ENCODE measurements around the gene SUMO4. TPM values are rescaled to one million over a fixed set of nuclear protein-coding genes. Genes with fewer than 3 reads are reported as not detected.

Gene SUMO4
- total and polyA plus RNA-seq, 9 of the 15 experiments (the other 6 are each of a cell fraction or from before 2014, with no cell fraction given), result 0.20 to 1.9 (median 0.50) TPM; not detected in 2

DNA sequence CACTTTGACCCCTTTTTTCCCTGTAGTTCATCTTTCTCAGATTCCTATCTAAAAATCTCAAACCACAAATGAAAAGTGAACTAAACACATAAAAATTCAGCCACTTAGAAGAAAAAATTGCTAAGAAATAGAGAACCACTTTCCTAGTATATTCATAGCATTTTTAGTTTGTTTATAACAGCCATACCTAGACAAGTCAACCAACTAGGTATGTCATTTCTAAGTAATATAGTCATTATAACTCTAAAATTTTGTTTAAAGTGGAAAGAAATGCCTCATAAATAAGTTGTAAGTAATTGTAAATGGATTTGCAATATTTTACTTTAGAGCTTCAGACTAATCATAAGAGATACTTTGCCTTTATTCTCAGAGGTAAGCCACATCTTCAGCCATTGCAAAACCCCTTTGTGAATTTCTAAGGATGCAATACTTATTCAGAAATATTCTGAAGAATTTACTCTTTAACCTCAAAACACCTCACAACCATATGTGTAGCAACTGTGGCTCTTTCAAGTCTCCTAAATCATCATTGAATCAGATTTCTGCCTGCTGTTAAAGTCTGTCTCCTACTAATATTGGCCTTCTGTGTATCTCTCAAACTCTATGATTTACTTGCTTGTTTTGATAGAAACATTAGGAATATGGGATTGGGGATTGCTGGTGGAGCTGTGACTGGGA is 6.9 kb upstream of the SUMO4 start:
- Histone ChIP-seq H3K27ac (ENCODE audit: extremely low read depth, low read depth, low read length) (no peak overlapping the region), H3K36me3 (ENCODE audit: control insufficient read depth, insufficient read depth, low read length) (peaks cover 7% of the 10 kb centered on the region; the same call in 1 of the 3 replicates), H3K4me1 (replicated peaks in 1 of 2; ENCODE audit: control insufficient read depth in 2 of 2, insufficient read depth in 2 of 2, low read length in 2 of 2) (no peaks in the 10 kb centered on the region), H3K4me3 (no peak overlapping the region), H3K27me3 (ENCODE audit: control insufficient read depth in 2 of 2, insufficient read depth in 2 of 2, low read length in 2 of 2) (no peaks in the 10 kb centered on the region), H3K4me2 (ENCODE audit: insufficient read depth, low read length) (no peak overlapping the region), H3K9ac (ENCODE audit: insufficient read depth in 1 of 2, low read depth in 2 of 2, low read length in 2 of 2) (no peak overlapping the region), H4K20me1 (replicated peaks; ENCODE audit: control insufficient read depth, insufficient read depth, low read length) (no peaks in the 10 kb centered on the region), H2AFZ (ENCODE audit: low read depth, low read length) (no peak overlapping the region), H3K79me2 (ENCODE audit: control insufficient read depth, insufficient read depth, low read length) (peaks cover 2% of the 10 kb centered on the region; the same call in 1 of the 3 replicates), H3K9me3 (replicated peaks; ENCODE audit: control insufficient read depth, insufficient read depth, low read depth, low read length) (no peaks in the 10 kb centered on the region), H3K9me1 (ENCODE audit: control insufficient read depth, insufficient read depth, low read length) (no peaks in the 10 kb centered on the region)
- intact Hi-C loops (cut with micrococcal nuclease), result no loop called here
- no peak for DNase-seq (ENCODE audit: extremely low read depth in 1 of 4, low spot score in 3 of 4)
- no TSS peak for BruUV-seq (replicated peaks)
- ChIA-PET CTCF (ENCODE audit: low intra/inter-chr PET ratio) (no interaction called here), POLR2A (interaction anchor here (1.0 to 2.3 kb wide), 2 partner anchors 12 to 22 kb away, joined by 3 to 9 read pairs; no protein-coding TSS in a partner anchor)
- no peak for ATAC-seq
- FAIRE-seq, result no peak
- TF ChIP-seq NCOA1 (IDR thresholded peaks at IDR 0.05; ENCODE audit: low read depth), result no peak
- no peak for TF ChIP-seq PPARD (CRISPR knock-in tag; IDR thresholded peaks at IDR 0.05)
- TF ChIP-seq NEUROD1 (IDR thresholded peaks at IDR 0.05; ENCODE audit: borderline replicate concordance, low read depth, low read length, partially characterized antibody), result no peak
- TF ChIP-seq FOXO4 (CRISPR knock-in tag; IDR thresholded peaks at IDR 0.05), result no peak
- no peak for TF ChIP-seq ZNF696 (CRISPR knock-in tag; conservative IDR thresholded peaks at IDR 0.05)
- no peak for TF ChIP-seq MEF2A (IDR thresholded peaks at IDR 0.05; ENCODE audit: control insufficient read depth, low read depth, low read length)
- TF ChIP-seq, protein P1, sequence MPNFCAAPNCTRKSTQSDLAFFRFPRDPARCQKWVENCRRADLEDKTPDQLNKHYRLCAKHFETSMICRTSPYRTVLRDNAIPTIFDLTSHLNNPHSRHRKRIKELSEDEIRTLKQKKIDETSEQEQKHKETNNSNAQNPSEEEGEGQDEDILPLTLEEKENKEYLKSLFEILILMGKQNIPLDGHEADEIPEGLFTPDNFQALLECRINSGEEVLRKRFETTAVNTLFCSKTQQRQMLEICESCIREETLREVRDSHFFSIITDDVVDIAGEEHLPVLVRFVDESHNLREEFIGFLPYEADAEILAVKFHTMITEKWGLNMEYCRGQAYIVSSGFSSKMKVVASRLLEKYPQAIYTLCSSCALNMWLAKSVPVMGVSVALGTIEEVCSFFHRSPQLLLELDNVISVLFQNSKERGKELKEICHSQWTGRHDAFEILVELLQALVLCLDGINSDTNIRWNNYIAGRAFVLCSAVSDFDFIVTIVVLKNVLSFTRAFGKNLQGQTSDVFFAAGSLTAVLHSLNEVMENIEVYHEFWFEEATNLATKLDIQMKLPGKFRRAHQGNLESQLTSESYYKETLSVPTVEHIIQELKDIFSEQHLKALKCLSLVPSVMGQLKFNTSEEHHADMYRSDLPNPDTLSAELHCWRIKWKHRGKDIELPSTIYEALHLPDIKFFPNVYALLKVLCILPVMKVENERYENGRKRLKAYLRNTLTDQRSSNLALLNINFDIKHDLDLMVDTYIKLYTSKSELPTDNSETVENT (CRISPR knock-in tag; IDR thresholded peaks at IDR 0.05), result no peak
- TF ChIP-seq SMC3 (conservative IDR thresholded peaks at IDR 0.05; ENCODE audit: insufficient read depth, low read depth, low read length), result no peak
- no peak for TF ChIP-seq ZKSCAN3 (CRISPR knock-in tag; IDR thresholded peaks at IDR 0.05)
- TF ChIP-seq ZKSCAN1 (IDR thresholded peaks at IDR 0.05; ENCODE audit: low read depth, low read length), result no peak
- in situ Hi-C loops (cut with MboI), result no loop called here

Measured in K562 (cell line).